Smooth muscle cell (in vitro differentiated cells): ENCODE data around the gene PVR. TPM values are rescaled to one million over a fixed set of nuclear protein-coding genes. Genes with fewer than 3 reads are reported as not detected.

Experiments used
- DNase-seq: peaks from one replicate; lab custom pipeline; 2025; ENCODE audit not compliant: unreplicated experiment; lab: John Stamatoyannopoulos, UW
- H2AFZ ChIP-seq: fragments of 200-600 bp; sonication (generic); 2 replicates; pipeline ENCODE4 v1.6.0; 2016; ENCODE audit warnings: antibody characterized with exemption, low read depth, mild to moderate bottlenecking
- H3F3A ChIP-seq: fragments of 200-600 bp; sonication (generic); 2 replicates; pipeline ENCODE4 v1.6.0; 2017; ENCODE audit warnings: antibody characterized with exemption, low read depth
- H3K27ac ChIP-seq: fragments of 200-600 bp; sonication (generic); 2 replicates; pipeline ENCODE4 v1.5.1; 2016; ENCODE audit warnings: low read depth, mild to moderate bottlenecking
- H3K27me3 ChIP-seq: fragments of 200-600 bp; sonication (generic); 2 replicates; pipeline ENCODE4 v1.6.1; 2016; ENCODE audit warnings: low read depth, mild to moderate bottlenecking
- H3K36me3 ChIP-seq: fragments of 200-600 bp; sonication (generic); 2 replicates; pipeline ENCODE4 v1.5.1; 2016; ENCODE audit warnings: low read depth
- H3K4me1 ChIP-seq: fragments of 200-600 bp; sonication (generic); 2 replicates; pipeline ENCODE4 v1.5.1; 2016; ENCODE audit warnings: low read depth
- H3K4me2 ChIP-seq: fragments of 200-600 bp; sonication (generic); 2 replicates; pipeline ENCODE4 v1.6.0; 2016; ENCODE audit warnings: mild to moderate bottlenecking
- H3K4me3 ChIP-seq: fragments of 200-600 bp; sonication (generic); 2 replicates; pipeline ENCODE4 v1.5.1; 2016; ENCODE audit warnings: mild to moderate bottlenecking
- H3K79me2 ChIP-seq: fragments of 200-600 bp; sonication (generic); 2 replicates; pipeline ENCODE4 v1.6.0; 2016; ENCODE audit warnings: low read depth, mild to moderate bottlenecking
- H3K9ac ChIP-seq: fragments of 200-600 bp; sonication (generic); 2 replicates; pipeline ENCODE4 v1.6.0; 2016; ENCODE audit warnings: low read depth
- H3K9me3 ChIP-seq: fragments of 200-600 bp; sonication (generic); replicated peaks from 2 replicates; pipeline ENCODE4 v1.5.1; 2016; ENCODE audit warnings: low read depth
- H4K20me1 ChIP-seq: fragments of 200-600 bp; sonication (generic); 2 replicates; pipeline ENCODE4 v1.6.0; 2016; ENCODE audit warnings: low read depth
- WGBS: methylation state at CpG from one replicate; pipeline ENCODE4 v1.1.7; 2016; ENCODE audit warnings: low lambda C conversion rate; 5-methylcytosine and 5-hydroxymethylcytosine counted together
- polyA plus RNA-seq: library from polyadenylated mRNA; unstranded; fragments of >200 nt; fragmentation: Nextera tagmentation; extraction: Ambion mirVana; gene quantifications from 2 replicates; pipeline ENCODE4 v1.2.1, GENCODE V29; 2016
- total RNA-seq: library from RNA; depleted of rRNA; stranded (reverse); fragments of >200 nt; gene quantifications from 2 replicates; pipeline ENCODE4 v1.2.3, GENCODE V29; 2014
- TF ChIP-seq, protein P1 (sequence below): fragments of 200-600 bp; sonication (generic); IDR thresholded peaks from 2 replicates; pipeline ENCODE4 v1.5.1; 2017; ENCODE audit warnings: borderline replicate concordance, mild to moderate bottlenecking, antibody characterized with exemption; ENCODE audit not compliant: insufficient read depth, poor library complexity, severe bottlenecking

The PVR gene
- total and polyA plus RNA-seq, 2 experiments from 2014 or later = 25.4 to 35.0 TPM

DNA sequence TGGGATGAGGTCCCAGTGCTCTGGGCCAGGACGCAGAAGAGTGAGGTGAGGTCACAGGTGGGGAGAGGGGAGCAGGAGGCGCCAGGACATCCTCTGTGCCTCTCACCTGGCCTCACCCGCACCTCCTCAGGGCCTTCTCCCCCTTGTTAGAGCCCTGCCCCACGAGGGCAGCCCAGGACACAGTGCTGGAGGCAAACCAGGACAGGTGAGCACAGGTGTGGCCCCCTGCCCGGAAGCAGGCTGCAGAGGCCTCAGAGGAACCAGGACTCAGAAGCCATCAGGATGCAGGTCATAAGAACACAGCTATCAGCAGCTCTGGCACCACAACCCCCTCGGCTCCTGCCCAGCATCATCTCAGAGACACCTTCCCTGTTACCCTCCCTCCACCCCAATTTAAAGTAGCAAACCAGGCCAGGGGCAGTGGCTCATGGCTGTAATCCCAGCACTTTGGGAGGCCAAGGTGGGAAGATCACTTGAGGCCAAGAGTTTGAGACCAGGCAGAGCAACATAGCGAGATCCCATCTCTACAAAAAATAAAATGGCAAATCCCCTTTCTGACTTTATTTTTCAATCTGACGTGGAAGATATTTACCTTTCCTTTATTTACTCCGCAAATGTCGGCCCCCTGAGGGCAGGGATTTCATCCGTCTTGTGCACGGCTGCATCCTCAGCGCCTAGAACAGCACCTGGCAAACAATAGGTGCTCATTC lies 54.9 kb downstream of the PVR start, which contains the start of gene CEACAM16:
TSS of gene CEACAM16 (plus strand) at position 660 of the 710 bp plus-strand sequence. CDS start 2,306 bp downstream, outside the sequence.
- H3K9me3 ChIP-seq = no peaks in the 10 kb centered on the region
- H3K4me1 ChIP-seq = no peaks in the 10 kb centered on the region
- no peak within 1 kb of the TSS for H3K9ac ChIP-seq
- no peak within 1 kb of the TSS for H2AFZ ChIP-seq
- no peaks in the 10 kb centered on the region for H3K36me3 ChIP-seq
- H3F3A ChIP-seq = no peaks in the 10 kb centered on the region
- H3K27me3 ChIP-seq = no peaks in the 10 kb centered on the region
- TF ChIP-seq, protein P1, sequence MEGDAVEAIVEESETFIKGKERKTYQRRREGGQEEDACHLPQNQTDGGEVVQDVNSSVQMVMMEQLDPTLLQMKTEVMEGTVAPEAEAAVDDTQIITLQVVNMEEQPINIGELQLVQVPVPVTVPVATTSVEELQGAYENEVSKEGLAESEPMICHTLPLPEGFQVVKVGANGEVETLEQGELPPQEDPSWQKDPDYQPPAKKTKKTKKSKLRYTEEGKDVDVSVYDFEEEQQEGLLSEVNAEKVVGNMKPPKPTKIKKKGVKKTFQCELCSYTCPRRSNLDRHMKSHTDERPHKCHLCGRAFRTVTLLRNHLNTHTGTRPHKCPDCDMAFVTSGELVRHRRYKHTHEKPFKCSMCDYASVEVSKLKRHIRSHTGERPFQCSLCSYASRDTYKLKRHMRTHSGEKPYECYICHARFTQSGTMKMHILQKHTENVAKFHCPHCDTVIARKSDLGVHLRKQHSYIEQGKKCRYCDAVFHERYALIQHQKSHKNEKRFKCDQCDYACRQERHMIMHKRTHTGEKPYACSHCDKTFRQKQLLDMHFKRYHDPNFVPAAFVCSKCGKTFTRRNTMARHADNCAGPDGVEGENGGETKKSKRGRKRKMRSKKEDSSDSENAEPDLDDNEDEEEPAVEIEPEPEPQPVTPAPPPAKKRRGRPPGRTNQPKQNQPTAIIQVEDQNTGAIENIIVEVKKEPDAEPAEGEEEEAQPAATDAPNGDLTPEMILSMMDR = no peak
- no peaks in the 10 kb centered on the region for H4K20me1 ChIP-seq
- no peak within 1 kb of the TSS for H3K27ac ChIP-seq
- 93% methylated on average over 13 of the region's 13 CpGs for WGBS
- no peaks in the 10 kb centered on the region for H3K79me2 ChIP-seq
- H3K4me3 ChIP-seq = no peak within 1 kb of the TSS
- no peak within 1 kb of the TSS for H3K4me2 ChIP-seq
- DNase-seq = no peak

DNA sequence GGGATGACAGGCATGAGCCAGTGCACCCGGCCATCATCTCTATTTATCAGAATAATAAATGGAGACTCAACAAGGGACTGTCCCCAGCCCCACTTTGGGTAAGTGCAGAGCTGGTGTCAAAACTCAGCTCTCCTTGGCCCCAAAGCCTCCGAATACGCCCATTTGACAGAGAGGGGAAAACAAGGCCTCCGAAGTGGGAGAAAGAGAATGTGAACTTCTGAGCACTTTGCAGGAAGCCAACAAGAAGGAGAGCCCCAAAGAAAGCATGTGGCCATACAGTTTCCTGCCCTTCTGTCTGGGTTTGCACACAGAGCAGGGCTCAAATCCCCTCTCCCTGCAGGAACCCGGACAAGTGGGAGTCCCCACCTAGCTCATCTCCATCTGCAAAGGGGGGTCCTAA lies 56.8 kb downstream of the PVR start:
- TF ChIP-seq, protein P1 = no peak
- no peak overlapping the region for H3K4me2 ChIP-seq
- no peak overlapping the region for H3K27ac ChIP-seq
- H3F3A ChIP-seq = no peaks in the 10 kb centered on the region
- H3K4me3 ChIP-seq = no peak overlapping the region
- no peaks in the 10 kb centered on the region for H3K36me3 ChIP-seq
- no peak overlapping the region for H2AFZ ChIP-seq
- WGBS = 96% methylated on average over 5 of the region's 5 CpGs
- H3K9ac ChIP-seq = no peak overlapping the region
- no peaks in the 10 kb centered on the region for H3K9me3 ChIP-seq
- no peak for DNase-seq
- H3K79me2 ChIP-seq = no peaks in the 10 kb centered on the region
- H3K27me3 ChIP-seq = no peaks in the 10 kb centered on the region
- H3K4me1 ChIP-seq = no peaks in the 10 kb centered on the region
- no peaks in the 10 kb centered on the region for H4K20me1 ChIP-seq

GRCh38 chr19:44701228-44701627 lies 57.5 kb downstream of the PVR start:
- DNase-seq = no peak
- no peaks in the 10 kb centered on the region for H3F3A ChIP-seq
- H3K9ac ChIP-seq = no peak overlapping the region
- no peaks in the 10 kb centered on the region for H3K79me2 ChIP-seq
- no peak overlapping the region for H3K27ac ChIP-seq
- no peaks in the 10 kb centered on the region for H4K20me1 ChIP-seq
- no peaks in the 10 kb centered on the region for H3K36me3 ChIP-seq
- H3K4me3 ChIP-seq = no peak overlapping the region
- no peak overlapping the region for H2AFZ ChIP-seq
- TF ChIP-seq, protein P1 = no peak
- WGBS = 94% methylated on average over 15 of the region's 15 CpGs
- H3K9me3 ChIP-seq = no peaks in the 10 kb centered on the region
- H3K27me3 ChIP-seq = no peaks in the 10 kb centered on the region
- H3K4me2 ChIP-seq = no peak overlapping the region
- no peaks in the 10 kb centered on the region for H3K4me1 ChIP-seq
